ENCODE results near the gene USP17L20.
"Not testable (repeated sequence)": the region's sequence is repeated elsewhere in the genome, so short reads cannot be mapped to it uniquely, and the experiment has no call there.

The USP17L20 gene, protein sequence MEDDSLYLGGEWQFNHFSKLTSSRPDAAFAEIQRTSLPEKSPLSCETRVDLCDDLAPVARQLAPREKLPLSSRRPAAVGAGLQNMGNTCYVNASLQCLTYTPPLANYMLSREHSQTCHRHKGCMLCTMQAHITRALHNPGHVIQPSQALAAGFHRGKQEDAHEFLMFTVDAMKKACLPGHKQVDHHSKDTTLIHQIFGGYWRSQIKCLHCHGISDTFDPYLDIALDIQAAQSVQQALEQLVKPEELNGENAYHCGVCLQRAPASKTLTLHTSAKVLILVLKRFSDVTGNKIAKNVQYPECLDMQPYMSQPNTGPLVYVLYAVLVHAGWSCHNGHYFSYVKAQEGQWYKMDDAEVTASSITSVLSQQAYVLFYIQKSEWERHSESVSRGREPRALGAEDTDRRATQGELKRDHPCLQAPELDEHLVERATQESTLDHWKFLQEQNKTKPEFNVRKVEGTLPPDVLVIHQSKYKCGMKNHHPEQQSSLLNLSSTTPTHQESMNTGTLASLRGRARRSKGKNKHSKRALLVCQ

DNA sequence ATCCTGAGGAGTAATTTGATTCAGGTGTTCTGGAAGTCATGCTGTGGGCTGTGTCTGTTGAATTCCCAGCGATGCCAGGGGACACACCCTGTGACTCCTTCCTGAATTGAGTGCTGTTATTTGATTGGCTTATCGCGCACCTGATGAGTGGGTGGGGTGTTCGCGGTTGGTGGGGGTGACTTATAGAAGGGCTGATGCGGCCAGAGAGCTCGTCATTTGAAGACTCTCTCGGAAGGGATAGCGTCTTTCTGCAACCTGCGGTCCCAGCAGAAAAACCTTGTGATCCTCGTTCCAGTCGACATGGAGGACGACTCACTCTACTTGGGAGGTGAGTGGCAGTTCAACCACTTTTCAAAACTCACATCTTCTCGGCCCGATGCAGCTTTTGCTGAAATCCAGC is at the start of gene USP17L20:
TSS of gene USP17L20 (plus strand) at position 301 of the 400 bp plus-strand sequence. CDS start at position 301, 0 bp downstream.
- in situ Hi-C loops (cut with HindIII; ENCODE audit: low pct_unique_long_range_greater_than_20kb, low sequenced_read_pairs); DNase-seq (ENCODE audit: low read depth in 1 of 2, low spot score in 1 of 2): not testable (repeated sequence)

DNA sequence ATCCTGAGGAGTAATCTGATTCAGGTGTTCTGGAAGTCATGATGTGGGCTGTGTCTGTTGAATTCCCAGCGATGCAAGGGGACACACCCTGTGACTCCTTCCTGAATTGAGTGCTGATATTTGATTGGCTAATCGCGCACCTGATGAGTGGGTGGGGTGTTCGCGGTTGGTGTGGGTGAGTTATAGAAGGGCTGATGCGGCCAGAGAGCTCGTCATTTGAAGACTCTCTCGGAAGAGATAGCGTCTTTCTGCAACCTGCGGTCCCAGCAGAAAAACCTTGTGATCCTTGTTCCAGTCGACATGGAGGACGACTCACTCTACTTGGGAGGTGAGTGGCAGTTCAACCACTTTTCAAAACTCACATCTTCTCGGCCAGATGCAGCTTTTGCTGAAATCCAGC is 47.6 kb upstream of the USP17L20 start, which contains the start of gene USP17L10:
TSS of gene USP17L10 (plus strand) at position 301 of the 400 bp plus-strand sequence. CDS start at position 301, 0 bp downstream.
- in situ Hi-C loops (cut with HindIII; ENCODE audit: low pct_unique_long_range_greater_than_20kb, low sequenced_read_pairs); DNase-seq (ENCODE audit: low read depth in 1 of 2, low spot score in 1 of 2): not testable (repeated sequence)

DNA sequence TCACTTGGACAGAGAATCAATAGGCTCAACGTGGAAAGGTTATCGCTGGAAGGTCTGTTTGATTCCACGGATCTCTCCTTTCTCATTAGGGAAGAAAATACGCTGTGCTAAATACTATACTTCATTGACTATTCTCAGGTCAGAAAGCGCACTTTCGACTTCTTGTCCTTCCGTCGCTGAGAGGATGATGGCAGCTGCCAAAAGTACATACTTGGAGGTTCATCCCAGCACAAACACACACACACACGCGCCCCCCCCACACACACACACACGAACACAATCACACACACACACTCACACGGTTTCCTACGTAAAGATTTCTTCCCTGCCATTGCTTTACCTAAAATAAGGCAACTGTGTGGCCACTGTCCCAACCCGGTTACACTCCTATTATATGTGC is 43.2 kb upstream of the USP17L20 start:
- DNase-seq (ENCODE audit: low read depth in 1 of 2, low spot score in 1 of 2); in situ Hi-C loops (cut with HindIII; ENCODE audit: low pct_unique_long_range_greater_than_20kb, low sequenced_read_pairs): not testable (repeated sequence)

DNA sequence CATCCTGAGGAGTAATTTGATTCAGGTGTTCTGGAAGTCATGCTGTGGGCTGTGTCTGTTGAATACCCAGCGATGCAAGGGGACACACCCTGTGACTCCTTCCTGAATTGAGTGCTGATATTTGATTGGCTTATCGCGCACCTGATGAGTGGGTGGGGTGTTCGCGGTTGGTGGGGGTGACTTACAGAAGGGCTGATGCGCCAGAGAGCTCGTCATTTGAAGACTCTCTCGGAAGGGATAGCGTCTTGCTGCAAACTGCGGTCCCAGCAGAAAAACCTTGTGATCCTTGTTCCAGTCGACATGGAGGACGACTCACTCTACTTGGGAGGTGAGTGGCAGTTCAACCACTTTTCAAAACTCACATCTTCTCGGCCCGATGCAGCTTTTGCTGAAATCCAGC is 42.8 kb upstream of the USP17L20 start, which contains the start of gene USP17L11:
TSS of gene USP17L11 (plus strand) at position 301 of the 400 bp plus-strand sequence. CDS start at position 301, 0 bp downstream.
- in situ Hi-C loops (cut with HindIII; ENCODE audit: low pct_unique_long_range_greater_than_20kb, low sequenced_read_pairs); DNase-seq (ENCODE audit: low read depth in 1 of 2, low spot score in 1 of 2): not testable (repeated sequence)

DNA sequence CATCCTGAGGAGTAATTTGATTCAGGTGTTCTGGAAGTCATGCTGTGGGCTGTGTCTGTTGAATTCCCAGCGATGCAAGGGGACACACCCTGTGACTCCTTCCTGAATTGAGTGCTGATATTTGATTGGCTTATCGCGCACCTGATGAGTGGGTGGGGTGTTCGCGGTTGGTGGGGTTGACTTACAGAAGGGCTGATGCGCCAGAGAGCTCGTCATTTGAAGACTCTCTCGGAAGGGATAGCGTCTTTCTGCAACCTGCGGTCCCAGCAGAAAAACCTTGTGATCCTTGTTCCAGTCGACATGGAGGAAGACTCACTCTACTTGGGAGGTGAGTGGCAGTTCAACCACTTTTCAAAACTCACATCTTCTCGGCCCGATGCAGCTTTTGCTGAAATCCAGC is 38.1 kb upstream of the USP17L20 start, which contains the start of gene USP17L12:
TSS of gene USP17L12 (plus strand) at position 301 of the 400 bp plus-strand sequence. CDS start at position 301, 0 bp downstream.
- DNase-seq (ENCODE audit: low read depth in 1 of 2, low spot score in 1 of 2); in situ Hi-C loops (cut with HindIII; ENCODE audit: low pct_unique_long_range_greater_than_20kb, low sequenced_read_pairs): not testable (repeated sequence)

DNA sequence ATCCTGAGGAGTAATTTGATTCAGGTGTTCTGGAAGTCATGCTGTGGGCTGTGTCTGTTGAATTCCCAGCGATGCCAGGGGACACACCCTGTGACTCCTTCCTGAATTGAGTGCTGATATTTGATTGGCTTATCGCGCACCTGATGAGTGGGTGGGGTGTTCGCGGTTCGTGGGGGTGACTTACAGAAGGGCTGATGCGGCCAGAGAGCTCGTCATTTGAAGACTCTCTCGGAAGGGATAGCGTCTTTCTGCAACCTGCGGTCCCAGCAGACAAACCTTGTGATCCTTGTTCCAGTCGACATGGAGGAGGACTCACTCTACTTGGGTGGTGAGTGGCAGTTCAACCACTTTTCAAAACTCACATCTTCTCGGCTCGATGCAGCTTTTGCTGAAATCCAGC is 33.3 kb upstream of the USP17L20 start, which contains the start of gene USP17L13:
TSS of gene USP17L13 (plus strand) at position 301 of the 400 bp plus-strand sequence. CDS start at position 301, 0 bp downstream.
- in situ Hi-C loops (cut with HindIII; ENCODE audit: low pct_unique_long_range_greater_than_20kb, low sequenced_read_pairs); DNase-seq (ENCODE audit: low read depth in 1 of 2, low spot score in 1 of 2): not testable (repeated sequence)

DNA sequence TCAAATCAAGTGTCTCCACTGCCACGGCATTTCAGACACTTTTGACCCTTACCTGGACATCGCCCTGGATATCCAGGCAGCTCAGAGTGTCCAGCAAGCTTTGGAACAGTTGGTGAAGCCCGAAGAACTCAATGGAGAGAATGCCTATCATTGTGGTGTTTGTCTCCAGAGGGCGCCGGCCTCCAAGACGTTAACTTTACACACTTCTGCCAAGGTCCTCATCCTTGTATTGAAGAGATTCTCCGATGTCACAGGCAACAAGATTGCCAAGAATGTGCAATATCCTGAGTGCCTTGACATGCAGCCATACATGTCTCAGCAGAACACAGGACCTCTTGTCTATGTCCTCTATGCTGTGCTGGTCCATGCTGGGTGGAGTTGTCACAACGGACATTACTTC is 27.7 kb upstream of the USP17L20 start:
- in situ Hi-C loops (cut with HindIII; ENCODE audit: low pct_unique_long_range_greater_than_20kb, low sequenced_read_pairs): not testable (repeated sequence)

DNA sequence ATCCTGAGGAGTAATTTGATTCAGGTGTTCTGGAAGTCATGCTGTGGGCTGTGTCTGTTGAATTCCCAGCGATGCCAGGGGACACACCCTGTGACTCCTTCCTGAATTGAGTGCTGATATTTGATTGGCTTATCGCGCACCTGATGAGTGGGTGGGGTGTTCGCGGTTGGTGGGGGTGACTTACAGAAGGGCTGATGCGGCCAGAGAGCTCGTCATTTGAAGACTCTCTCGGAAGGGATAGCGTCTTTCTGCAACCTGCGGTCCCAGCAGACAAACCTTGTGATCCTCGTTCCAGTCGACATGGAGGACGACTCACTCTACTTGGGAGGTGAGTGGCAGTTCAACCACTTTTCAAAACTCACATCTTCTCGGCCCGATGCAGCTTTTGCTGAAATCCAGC is 23.8 kb upstream of the USP17L20 start, which contains the start of gene USP17L15:
TSS of gene USP17L15 (plus strand) at position 301 of the 400 bp plus-strand sequence. CDS start at position 301, 0 bp downstream.
- in situ Hi-C loops (cut with HindIII; ENCODE audit: low pct_unique_long_range_greater_than_20kb, low sequenced_read_pairs); DNase-seq (ENCODE audit: low read depth in 1 of 2, low spot score in 1 of 2): not testable (repeated sequence)

More for the DNA sequence above, 27.7 kb upstream of the USP17L20 start:
- DNase-seq (ENCODE audit: low read depth in 1 of 2, low spot score in 1 of 2): not testable (repeated sequence)

DNA sequence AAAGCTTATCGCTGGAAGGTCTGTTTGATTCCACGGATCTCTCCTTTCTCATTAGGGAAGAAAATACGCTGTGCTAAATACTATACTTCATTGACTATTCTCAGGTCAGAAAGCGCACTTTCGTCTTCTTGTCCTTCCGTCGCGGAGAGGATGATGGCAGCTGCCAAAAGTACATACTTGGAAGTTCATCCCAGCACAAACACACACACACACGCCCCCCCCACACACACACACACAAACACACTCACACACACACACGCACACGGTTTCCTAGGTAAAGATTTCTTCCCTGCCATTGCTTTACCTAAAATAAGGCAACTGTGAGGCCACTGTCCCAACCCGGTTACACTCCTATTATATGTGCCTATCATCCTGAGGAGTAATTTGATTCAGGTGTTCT is 19.5 kb upstream of the USP17L20 start:
- DNase-seq (ENCODE audit: low read depth in 1 of 2, low spot score in 1 of 2); in situ Hi-C loops (cut with HindIII; ENCODE audit: low pct_unique_long_range_greater_than_20kb, low sequenced_read_pairs): not testable (repeated sequence)

DNA sequence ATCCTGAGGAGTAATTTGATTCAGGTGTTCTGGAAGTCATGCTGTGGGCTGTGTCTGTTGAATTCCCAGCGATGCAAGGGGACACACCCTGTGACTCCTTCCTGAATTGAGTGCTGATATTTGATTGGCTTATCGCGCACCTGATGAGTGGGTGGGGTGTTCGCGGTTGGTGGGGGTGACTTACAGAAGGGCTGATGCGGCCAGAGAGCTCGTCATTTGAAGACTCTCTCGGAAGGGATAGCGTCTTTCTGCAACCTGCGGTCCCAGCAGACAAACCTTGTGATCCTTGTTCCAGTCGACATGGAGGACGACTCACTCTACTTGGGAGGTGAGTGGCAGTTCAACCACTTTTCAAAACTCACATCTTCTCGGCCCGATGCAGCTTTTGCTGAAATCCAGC is 14.3 kb upstream of the USP17L20 start, which contains the start of gene USP17L17:
TSS of gene USP17L17 (plus strand) at position 301 of the 400 bp plus-strand sequence. CDS start at position 301, 0 bp downstream.
- in situ Hi-C loops (cut with HindIII; ENCODE audit: low pct_unique_long_range_greater_than_20kb, low sequenced_read_pairs); DNase-seq (ENCODE audit: low read depth in 1 of 2, low spot score in 1 of 2): not testable (repeated sequence)

DNA sequence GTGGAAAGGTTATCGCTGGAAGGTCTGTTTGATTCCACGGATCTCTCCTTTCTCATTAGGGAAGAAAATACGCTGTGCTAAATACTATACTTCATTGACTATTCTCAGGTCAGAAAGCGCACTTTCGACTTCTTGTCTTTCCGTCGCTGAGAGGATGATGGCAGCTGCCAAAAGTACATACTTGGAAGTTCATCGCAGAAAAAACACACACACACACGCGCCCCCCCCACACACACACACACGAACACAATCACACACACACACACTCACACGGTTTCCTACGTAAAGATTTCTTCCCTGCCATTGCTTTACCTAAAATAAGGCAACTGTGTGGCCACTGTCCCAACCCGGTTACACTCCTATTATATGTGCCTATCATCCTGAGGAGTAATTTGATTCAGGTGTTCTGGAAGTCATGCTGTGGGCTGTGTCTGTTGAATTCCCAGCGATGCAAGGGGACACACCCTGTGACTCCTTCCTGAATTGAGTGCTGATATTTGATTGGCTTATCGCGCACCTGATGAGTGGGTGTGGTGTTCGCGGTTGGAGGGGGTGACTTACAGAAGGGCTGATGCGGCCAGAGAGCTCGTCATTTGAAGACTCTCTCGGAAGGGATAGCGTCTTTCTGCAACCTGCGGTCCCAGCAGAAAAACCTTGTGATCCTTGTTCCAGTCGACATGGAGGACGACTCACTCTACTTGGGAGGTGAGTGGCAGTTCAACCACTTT is 9.8 kb upstream of the USP17L20 start, which contains the start of gene USP17L18:
TSS of gene USP17L18 (plus strand) at position 678 of the 728 bp plus-strand sequence. CDS start at position 678, 0 bp downstream.
- DNase-seq (ENCODE audit: low read depth in 1 of 2, low spot score in 1 of 2); in situ Hi-C loops (cut with HindIII; ENCODE audit: low pct_unique_long_range_greater_than_20kb, low sequenced_read_pairs): not testable (repeated sequence)

DNA sequence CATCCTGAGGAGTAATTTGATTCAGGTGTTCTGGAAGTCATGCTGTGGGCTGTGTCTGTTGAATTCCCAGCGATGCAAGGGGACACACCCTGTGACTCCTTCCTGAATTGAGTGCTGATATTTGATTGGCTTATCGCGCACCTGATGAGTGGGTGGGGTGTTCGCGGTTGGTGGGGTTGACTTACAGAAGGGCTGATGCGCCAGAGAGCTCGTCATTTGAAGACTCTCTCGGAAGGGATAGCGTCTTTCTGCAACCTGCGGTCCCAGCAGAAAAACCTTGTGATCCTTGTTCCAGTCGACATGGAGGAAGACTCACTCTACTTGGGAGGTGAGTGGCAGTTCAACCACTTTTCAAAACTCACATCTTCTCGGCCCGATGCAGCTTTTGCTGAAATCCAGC is 4.8 kb upstream of the USP17L20 start, which contains the start of gene USP17L19:
TSS of gene USP17L19 (plus strand) at position 301 of the 400 bp plus-strand sequence. CDS start at position 301, 0 bp downstream.
- in situ Hi-C loops (cut with HindIII; ENCODE audit: low pct_unique_long_range_greater_than_20kb, low sequenced_read_pairs); DNase-seq (ENCODE audit: low read depth in 1 of 2, low spot score in 1 of 2): not testable (repeated sequence)

DNA sequence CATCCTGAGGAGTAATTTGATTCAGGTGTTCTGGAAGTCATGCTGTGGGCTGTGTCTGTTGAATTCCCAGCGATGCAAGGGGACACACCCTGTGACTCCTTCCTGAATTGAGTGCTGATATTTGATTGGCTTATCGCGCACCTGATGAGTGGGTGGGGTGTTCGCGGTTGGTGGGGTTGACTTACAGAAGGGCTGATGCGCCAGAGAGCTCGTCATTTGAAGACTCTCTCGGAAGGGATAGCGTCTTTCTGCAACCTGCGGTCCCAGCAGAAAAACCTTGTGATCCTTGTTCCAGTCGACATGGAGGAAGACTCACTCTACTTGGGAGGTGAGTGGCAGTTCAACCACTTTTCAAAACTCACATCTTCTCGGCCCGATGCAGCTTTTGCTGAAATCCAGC is 4.6 kb downstream of the USP17L20 start, which contains the start of gene USP17L21:
TSS of gene USP17L21 (plus strand) at position 301 of the 400 bp plus-strand sequence. CDS start at position 301, 0 bp downstream.
- in situ Hi-C loops (cut with HindIII; ENCODE audit: low pct_unique_long_range_greater_than_20kb, low sequenced_read_pairs): not testable (repeated sequence)

DNA sequence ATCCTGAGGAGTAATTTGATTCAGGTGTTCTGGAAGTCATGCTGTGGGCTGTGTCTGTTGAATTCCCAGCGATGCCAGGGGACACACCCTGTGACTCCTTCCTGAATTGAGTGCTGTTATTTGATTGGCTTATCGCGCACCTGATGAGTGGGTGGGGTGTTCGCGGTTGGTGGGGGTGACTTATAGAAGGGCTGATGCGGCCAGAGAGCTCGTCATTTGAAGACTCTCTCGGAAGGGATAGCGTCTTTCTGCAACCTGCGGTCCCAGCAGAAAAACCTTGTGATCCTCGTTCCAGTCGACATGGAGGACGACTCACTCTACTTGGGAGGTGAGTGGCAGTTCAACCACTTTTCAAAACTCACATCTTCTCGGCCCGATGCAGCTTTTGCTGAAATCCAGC is 9.4 kb downstream of the USP17L20 start, which contains the start of gene USP17L22:
TSS of gene USP17L22 (plus strand) at position 301 of the 400 bp plus-strand sequence. CDS start at position 301, 0 bp downstream.
- in situ Hi-C loops (cut with HindIII; ENCODE audit: low pct_unique_long_range_greater_than_20kb, low sequenced_read_pairs); DNase-seq (ENCODE audit: low read depth in 1 of 2, low spot score in 1 of 2): not testable (repeated sequence)

More for the DNA sequence above, 4.6 kb downstream of the USP17L20 start, which contains the start of gene USP17L21:
- DNase-seq (ENCODE audit: low read depth in 1 of 2, low spot score in 1 of 2): not testable (repeated sequence)

DNA sequence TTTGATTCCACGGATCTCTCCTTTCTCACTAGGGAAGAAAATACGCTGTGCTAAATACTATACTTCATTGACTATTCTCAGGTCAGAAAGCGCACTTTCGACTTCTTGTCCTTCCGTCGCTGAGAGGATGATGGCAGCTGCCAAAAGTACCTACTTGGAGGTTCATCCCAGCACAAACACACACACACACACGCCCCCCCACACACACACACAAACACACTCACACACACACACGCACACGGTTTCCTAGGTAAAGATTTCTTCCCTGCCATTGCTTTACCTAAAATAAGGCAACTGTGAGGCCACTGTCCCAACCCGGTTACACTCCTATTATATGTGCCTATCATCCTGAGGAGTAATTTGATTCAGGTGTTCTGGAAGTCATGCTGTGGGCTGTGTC is 13.8 kb downstream of the USP17L20 start:
- DNase-seq (ENCODE audit: low read depth in 1 of 2, low spot score in 1 of 2); in situ Hi-C loops (cut with HindIII; ENCODE audit: low pct_unique_long_range_greater_than_20kb, low sequenced_read_pairs): not testable (repeated sequence)

Measured in T47D (cell line).